ENCODE data around the gene BACH2.
"Not testable (repeated sequence)": the region's sequence is repeated elsewhere in the genome, so short reads cannot be mapped to it uniquely, and the experiment has no call there.

BACH2 gene

DNA sequence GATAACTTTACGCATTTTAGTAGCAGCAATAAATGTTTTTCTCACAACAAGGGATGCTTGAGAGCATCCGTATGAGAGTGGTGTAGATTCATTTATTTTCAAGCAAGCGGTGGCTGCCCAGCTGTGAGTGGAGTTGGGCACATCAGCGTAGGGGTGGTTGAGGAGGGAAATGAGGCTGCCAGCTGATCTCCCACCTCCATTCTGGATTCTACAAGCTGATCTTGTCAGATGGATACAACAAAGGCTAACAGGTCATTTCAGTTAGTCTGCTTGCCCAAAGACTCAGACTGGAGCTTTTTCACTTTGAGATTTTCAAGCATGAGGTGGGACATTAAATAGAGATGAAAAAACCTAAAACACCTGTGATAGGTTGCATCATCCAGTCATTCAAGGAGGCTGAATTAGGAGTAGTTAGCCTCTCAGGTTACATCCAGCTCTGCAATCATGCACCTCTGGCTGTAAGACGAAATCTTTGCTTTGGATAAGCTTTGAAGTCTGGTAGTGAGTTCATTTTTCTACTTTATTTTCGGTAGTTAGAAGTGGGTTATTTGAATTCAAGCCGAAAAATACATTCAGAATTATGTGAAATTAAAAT is 1.9 kb upstream of the BACH2 start:
- DNase-seq, result peak; percentile 49

DNA sequence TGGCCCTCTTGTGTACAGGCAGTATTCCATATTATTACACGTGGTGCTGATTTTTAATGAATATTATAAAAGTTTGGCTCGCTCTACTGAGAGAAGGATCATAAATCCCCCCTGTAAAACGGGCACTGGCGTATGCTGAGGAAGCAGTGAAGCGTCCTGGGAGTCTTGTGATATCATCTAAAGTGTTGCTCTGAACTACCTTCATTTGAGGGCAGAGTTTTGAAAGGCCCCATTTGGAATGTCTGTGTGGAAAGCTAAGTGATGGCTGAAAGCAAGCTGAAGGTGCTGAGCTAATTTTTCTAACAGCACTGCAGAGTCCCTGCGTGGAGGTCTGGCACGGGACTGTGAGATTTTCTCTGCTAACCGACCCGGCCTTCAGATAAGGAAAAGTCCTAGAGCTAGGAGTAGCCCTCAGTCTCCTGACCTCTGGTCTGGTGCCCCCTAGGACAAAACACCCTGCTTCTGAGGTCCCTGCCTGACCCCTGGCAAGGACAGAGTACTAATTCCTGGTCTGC is 1.3 kb upstream of the BACH2 start:
- no peak for DNase-seq

DNA sequence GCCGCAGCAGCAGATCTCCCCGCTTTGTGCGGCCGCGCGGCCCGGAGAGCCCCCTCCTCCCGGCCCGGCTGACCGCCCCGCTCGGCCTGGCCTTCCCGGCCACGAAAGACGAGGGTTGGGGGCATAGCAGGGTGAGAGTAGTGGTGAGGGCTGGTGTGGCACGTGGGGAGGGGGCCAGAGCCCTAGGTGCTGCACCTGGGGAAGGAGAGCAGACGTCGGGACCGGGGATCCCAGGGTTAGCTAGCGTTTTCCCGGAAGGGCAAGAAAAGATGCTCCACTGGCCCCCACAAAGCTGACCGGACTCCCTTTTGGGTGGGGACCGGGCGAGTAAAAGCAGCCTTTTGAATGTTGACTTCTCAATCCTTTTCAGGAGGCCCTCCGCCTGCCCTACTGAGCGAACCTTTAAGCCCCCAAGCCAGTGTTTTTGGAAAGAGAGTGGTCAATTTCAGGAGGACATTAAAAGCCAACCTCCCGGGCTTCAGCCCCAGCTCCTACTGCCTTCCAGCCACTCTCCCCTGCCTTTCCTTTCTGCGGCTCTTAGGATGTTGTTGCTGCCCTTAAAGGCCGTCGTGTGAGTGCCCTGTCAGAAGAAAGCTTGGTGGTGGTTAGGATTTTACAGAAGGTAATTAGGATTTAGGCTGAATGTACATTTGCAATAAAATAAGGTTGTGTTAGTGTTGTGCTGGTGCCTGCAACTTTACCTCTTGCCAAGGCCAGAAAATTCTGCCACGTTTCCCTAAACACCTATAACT is 648 bp upstream of the BACH2 start:
- no peak for DNase-seq

DNA sequence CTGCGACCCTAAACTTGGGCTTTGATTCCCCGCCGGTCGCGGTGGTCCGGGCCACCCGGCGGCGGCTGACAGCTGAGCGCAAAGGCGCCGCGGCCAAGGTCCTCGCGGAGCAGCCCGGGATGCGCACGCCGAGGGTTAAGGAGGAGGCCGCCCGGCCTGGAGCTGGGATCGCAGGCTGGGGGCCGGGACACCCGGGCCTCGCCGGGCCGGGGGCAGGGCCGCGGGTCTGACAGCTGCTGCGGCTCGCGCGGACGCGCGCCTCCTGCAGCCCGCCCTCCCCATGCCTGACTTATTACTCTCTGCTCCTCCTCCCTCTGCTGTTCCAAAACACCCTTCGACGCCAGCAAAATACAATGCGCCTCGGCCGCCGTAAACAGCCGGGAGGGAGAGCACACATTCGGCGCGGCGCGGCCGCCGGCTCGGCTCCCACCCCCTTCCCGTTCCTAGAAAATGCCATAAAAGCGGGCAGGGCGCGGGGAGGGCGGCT is 746 bp downstream of the BACH2 start:
- DNase-seq, result peak; percentile 29

DNA sequence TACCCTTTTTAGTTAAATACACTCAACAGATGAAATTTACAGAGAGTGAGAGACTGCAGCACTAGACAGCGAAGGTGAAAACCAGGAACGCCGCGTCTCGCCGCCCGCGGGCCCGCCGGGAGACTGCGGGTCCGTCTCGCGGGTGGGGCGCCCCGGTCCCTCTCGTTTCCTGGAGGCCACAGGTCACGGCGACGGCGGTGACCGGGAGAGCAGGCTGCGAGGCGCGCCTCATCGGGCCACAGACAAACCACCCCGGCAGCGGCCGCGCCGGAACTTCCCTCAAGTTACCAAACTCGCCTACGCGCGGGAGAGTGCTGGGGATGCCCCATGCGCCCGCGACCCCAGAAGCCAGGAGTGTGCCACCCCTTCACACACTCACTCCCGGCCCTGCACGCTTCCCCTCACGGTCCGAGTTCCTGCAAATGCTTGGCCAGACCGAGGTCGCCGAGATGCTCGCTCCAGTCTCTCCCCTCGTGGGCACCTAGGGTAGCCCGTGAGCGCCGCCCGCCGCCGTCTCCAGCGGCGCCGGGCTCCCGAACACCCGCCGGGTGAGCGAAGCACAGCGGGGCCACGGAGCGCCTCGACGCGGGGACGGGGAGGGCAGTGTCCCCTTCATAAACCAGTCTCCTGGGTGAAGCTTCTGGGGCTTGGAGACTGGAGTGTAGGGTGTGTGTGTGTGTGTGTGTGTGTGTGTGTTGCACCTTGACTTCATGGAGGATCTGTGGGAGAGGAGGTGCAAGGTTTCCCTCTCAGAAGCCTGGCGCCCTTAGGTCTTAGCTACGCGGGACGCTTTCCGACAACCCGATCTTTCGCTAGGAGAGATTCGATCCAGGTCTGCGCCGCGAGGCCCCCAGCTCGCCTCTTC is 1.4 kb downstream of the BACH2 start:
- DNase-seq, result no peak

DNA sequence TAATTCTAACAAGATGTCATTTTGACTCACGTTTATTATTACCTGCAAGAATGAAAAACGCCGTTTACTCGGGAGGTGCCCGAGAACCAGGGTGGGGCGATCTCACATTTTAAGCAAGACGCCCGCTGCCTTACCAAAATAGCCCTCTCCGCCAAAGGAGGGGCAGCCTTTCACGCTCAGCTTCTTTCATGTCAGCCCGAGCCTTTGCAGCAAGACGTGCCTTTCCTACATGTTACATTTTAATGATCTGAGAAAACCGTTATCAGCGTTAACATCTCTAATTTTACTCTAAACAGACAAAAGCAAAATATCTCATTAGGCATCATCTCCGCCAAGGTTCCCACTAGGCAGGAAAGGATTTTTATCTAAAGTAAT is 2.0 kb downstream of the BACH2 start:
- no peak for DNase-seq

DNA sequence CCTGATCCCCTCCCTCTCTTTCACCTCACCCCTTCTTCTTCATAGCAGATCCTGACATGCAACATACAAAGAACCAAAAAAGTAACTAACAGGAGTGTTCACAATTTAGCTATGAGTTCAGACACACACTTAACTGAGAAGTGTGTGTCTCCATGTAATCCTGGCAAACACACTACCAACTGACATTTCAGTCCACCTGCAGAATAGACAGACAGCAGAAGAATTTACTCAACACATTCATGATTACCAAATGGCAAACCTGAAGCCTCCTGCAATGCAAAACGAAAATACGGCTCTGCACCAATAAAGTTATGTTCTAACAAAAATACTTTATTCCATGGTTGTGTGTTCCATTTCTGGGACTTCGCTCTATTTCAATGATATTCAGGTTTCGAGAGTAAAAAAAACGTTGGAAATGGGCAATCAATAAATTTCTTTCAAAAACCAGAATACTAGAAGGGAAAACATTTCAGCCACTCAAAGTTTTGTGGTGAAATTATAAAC is 2.6 kb downstream of the BACH2 start:
- no peak for DNase-seq

DNA sequence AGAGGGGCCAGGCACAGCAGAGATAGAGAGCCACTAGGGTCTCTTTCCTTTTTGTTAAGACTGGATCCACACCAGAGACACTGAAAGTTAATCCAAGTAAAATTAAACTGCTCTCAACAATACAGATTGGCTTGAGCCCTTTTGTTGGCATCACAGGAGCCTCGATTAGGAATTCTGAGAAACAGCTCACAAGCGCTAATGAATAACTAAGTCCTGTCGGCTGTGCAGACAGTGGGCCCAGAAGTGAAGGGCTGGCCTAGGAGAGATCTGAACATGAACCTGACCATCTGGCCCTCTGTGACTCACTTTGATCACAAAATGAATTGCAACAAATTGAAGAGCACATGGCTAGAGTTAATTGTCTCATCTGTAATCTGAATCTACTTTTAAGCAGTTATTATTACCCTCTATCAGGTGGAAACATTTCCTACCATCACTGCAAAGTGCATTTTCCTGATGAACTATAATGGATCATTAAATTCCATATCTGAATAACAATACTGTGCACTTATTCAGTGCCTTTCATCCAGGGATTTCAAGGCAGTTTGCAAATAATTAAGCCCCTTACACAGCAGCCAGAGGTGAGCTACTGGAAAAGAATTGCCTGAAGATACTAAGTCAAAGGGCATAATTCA is 3.2 kb downstream of the BACH2 start:
- no peak for DNase-seq

DNA sequence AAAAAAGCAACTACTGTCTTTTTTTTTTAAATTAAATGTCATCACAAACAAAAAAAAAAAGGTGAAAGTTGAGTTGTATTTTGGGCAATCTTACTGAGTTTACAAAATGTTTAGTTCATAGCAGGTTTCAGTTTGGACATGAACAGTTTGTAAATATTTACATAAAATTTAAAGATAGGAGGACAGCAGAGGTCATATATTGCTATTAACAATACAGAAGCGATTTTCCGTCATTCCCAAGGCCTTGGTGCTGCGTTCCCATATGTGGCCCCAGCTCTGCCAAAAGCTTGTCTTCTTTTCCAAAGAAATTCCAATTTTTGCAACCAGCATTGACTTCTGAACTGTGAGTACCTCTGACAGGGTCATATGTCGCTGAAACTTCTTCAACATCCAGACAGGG is 5.1 kb downstream of the BACH2 start:
- DNase-seq, result no peak

DNA sequence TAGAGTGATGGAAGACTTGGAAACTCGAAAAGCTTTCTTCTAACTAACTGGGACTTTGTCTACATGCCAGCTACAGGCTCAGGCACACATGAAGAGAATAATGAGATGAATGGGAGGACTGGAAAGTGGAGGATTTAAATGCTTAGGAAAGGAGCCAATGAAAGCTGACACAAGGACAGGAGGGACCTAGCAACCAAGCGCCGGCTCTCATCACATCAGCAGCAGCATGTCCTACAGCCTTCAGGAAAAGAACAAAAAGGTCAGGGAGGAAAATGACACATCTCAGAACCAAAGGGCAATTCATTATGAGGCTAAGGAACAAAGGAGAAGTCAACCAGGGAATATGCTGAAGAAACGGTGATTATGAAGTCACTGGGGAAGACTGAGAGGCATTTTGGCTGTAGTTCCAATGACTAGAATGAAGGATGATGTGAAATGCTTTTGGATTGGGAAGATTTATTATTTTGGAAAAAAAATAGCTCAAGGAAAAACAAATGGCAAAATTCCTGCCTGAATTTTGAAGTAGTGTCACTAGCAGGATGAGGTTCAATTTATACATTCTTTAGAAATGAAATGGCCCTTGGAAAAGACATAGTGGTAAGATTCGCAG is 5.7 kb downstream of the BACH2 start:
- DNase-seq, result no peak

DNA sequence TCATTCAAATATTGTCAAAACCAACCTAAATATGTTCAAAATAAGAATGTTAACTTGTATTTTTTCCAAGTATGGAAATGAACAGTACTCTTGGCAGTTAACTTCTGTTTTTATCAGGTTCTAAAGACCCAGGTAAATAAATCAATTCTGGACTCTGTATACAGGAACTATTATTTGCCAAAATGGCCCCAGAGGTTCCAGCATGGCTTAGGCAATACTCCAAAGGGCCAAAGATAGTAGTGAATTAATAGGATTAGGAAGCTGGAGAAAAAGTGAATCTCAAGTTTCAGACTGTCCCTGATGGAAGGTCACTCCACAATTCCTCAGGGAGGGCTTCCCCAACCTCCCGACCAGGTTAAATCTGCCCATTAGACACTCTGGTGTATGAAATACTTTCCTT is 6.7 kb downstream of the BACH2 start:
- no peak for DNase-seq

DNA sequence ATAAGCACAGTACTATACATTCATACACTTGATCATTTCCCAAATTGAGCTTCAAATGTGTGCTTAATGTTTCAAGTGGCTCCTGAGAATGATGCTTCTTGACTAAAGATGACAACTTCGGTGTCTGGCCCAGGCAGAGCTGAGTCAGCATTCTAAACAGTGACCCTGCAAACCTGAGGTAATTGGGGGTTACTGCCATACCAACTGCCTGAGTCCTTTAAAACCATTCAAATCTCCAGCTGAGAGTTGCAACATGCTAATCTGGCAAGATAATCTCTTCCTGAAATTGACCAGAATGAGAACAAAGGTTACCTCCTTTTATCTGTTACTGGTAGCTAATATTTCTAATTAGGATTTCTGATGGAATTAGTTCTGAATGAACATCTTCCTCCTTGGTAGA is 8.2 kb downstream of the BACH2 start:
- no peak for DNase-seq

DNA sequence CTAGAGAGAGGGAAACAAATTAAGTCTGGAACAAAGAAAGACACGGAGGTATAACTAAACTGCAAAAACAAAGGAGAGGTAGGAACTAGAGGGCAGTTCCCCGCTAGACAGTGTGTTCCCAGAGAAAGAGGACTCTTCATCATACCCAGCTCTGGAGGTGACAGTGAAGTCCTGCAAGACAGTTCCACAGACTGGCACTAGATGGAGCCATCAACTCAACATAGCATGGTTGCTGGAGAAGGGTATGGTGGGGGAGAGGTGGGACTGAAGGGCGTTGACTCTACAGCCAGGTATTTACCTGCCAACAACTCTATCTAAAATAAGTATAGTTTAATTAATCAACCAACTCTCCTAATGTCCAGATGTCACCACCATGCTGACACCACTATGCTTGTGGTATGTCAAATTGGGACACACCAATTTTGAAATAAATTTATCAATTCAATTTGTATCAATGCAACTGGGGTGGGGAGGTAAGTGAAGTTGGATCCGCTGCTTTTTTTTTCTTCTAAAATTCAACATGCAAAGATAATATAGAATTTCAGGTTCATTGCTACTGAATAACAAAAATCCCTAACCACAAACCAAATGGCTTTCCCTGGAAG is 9.7 kb downstream of the BACH2 start:
- no peak for DNase-seq

DNA sequence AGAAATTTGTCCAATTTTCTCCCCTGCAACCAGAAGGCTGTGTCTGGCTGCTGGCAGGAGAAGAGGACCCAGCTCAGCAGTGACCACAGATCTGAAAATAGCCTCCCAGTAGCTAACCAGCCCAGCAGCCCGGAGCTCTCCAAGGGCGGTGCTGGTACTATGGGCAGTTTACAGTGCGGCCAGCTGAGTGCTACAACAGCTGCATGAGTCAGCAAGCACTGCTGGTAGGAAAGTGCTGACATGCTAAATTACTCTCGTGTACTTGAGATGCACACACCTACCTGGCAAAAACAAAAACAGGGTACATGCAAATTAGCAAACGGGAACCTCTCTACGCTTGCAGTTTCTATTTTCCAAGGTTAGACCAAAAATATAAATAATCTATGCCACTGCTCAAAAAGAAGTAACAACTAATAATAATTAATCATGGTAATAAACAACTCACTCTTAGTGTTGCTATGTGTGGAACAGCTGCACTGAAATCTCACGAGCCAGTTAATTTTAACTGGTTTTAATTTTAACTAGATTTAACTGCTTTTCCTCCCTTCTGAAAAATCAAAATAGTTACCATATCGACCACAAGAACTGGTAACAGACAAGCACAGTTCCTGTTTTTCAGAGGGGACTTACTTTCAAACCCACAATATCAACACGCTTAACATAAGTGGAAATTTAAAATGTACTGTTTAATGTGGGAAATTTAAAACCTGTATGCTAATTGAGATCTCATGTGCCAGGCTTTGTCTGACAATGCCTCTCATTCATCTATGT is 10.8 kb downstream of the BACH2 start:
- peak; percentile 56 for DNase-seq

DNA sequence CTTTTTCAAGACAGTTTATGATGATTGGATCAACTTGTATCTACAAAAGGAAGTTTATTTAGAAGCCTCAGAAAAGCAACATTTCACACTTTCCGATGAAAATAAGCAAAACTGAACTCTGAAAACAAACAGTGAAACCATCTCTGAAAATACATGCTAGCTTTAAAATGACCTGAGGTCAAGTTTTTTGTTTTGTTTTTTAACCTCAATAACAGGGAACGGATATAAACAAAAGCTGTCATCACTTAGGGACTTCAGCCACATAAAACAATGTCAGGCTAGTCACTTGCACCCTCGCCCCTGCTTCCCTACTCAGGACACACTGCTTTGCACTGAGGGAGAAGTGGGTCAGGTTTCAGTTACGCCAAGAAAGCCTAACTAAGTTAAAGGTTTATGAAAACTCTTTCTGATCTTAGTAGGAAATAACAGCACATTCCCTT is 11.6 kb downstream of the BACH2 start:
- DNase-seq, result peak; percentile 18

DNA sequence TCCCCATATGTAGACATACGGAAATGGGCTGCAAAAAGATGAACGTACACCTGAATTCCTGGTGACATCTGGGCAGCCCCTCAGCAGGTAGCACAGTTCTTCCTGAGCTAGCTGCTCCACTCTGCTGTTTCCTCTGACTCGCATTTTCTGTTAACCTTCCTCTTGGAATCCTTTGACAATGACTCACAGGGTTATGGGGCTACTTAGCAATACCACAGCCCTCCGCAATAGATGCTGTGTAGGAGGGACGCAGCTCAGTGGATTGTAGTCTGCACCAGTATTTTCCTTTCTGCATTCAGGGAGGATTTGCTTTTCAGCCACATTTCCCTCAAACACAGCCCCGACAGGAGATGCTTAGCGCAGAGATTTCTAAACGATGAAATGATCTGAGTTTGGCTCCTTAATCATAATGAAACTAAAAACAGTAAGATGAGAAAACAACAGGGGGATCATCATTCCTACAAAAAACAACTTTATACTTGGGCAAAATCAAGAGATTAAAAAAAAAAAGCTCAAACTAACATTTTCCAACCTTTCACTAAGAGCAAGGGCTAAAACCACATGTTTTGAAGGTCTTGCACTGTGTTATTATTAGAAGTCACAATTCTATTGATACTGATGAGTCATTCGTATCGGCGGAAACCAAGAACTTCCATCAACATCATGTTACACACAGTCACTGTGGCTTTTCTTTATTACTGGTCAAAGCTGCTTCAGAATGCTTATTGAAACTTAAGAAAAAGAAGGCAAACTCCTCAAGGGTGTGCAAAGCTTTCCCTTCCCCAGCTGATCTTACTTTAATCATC is 12.2 kb downstream of the BACH2 start:
- DNase-seq, result peak; percentile 3

DNA sequence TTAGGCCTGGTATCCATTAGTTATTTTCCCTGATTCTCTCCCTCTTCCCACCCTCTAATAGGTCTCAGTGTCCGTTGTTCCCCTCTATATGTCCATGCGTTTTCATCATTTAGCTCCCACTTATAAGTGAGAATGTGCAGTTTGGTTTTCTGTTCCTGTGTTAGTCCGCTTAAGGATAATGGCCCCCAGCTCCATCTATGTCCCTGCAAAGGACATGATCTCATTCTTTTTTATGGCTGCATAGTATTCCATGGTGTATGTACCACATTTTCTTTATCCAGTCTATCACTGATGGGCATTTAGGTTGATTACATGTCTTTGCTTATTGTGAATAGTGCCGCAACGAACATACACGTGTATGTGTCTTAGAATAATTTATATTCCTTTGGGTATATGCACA is 14.4 kb downstream of the BACH2 start:
- DNase-seq, result not testable (repeated sequence)

DNA sequence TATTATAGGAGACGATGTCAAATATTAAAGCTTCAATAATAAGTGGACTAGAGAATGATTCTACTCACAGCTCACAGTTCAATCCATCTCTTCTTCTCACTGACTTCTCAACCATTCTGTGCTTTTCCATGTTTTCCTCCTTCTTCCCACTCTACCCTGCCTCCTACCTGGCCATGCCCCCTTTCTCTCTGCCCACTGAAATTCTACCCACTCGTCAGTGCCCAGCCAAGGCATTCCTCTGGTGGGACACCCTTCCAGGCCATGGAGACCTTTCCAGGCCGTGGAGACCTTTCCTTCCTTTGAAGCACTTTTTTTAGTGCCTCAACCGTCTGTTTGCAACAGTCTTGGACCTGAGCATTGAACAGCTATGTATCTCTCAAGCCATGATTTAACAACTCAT is 18.5 kb downstream of the BACH2 start:
- no peak for DNase-seq

DNA sequence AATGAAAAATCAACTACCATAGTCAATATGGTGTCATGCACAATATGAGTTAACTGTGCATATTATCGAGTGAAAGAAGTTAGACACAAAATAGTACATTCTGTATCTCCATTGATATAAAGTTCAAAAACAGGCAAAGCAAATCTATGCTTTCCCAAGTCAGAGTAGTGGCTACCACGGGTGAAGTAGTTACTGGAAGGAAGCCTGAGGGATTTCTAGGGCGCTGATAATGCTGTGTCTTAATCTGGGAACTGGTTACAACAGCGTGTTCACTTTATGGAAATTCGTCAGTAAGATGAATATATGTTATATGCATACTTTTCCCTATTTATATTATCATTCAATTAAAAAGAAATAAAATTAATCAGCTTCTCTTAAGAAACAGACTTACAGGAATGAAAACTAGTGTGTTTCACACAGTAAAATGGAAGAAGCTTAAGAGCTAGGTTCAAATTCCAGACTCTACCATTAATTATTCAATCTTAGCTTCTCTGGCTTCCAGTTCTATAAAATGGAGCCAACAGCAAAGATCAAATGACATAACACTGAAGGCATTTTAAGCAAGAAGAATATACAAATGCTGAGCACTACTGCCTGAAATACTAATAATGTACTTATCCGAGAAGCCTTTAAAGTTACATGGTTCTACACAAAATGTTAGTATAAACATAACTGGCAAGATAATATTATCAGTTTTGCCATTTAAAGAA is 19.2 kb downstream of the BACH2 start:
- DNase-seq, result no peak

Measured in NCI-H510A treated with DMSO at 0.1 percent for 48 hours (cell line).